Fibroblast of peridontal ligament (primary cell): ENCODE data around the gene KCNA5.

Experiments
- DNase-seq: peaks from one replicate; pipeline ENCODE4 v3.0.0-alpha.2; 2010; ENCODE audit errors: extremely low read depth

Gene KCNA5

GRCh38 chr12:5027046-5027821 is 16.4 kb upstream of the KCNA5 start:
- DNase-seq: no peak

GRCh38 chr12:5030066-5030465 is 13.6 kb upstream of the KCNA5 start:
- no peak for DNase-seq

- no peak for DNase-seq
These were observed 12.4 kb upstream of the KCNA5 start for GRCh38 chr12:5031242-5031641.

- no peak for DNase-seq
These were observed 11.7 kb upstream of the KCNA5 start for GRCh38 chr12:5031958-5032357.

- no peak for DNase-seq
These were observed 10.9 kb upstream of the KCNA5 start for GRCh38 chr12:5032821-5033220.

- DNase-seq: no peak
These were observed 9.8 kb upstream of the KCNA5 start for GRCh38 chr12:5033883-5034282.

GRCh38 chr12:5034603-5035002 is 9.1 kb upstream of the KCNA5 start:
- DNase-seq: no peak

DNA sequence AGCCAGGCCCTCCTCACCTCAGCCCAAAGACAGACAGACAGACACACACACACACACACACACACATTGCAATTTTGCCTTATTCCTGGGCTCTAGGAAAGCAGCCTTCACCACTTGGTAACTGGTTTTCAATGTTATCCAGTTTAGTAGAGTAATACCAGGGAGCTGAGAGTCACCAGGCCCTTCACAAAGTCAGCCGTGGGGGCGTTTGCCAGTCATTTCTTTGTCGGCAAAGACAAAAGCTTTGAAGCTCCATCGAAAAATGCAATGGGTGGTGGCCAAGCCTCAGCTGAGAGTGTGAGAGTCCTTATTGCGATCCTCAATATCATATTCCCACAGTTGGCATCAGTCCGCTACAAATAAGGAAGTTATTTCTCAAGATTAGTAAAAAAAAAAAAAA is 8.1 kb upstream of the KCNA5 start:
- DNase-seq: no peak

- no peak for DNase-seq
These were observed 7.6 kb upstream of the KCNA5 start for GRCh38 chr12:5036031-5036430.

- no peak for DNase-seq
These were observed 5.8 kb upstream of the KCNA5 start for GRCh38 chr12:5037795-5038357.

DNA sequence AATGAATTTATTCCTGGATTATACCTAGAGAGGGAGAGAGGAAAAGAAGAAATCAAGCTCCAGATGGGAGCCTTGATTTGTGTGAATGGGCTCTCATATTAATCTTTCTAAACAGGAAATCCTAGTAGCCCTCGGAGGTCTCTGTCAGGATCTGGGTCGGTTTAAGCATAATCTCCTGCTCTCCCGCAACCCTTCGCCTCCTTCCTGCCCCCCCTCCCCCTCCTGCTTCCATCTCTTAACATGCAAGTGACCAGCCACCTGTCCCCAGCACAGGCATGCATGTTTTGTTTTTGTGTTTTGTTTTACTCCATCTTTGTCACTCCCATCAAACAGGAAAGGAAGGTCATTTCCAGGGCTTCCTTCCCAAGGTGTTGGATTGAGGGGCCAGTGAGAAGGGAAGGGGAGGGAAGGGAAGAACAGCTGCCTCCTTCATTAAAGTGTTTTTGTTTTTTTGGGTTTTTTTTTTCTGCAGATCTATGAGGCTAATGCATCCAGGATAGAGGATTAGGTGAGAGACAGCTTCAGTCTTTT is 4.8 kb upstream of the KCNA5 start:
- DNase-seq: no peak

GRCh38 chr12:5039815-5040214 is 3.9 kb upstream of the KCNA5 start:
- DNase-seq: no peak

GRCh38 chr12:5040368-5040767 is 3.3 kb upstream of the KCNA5 start:
- DNase-seq: no peak

DNA sequence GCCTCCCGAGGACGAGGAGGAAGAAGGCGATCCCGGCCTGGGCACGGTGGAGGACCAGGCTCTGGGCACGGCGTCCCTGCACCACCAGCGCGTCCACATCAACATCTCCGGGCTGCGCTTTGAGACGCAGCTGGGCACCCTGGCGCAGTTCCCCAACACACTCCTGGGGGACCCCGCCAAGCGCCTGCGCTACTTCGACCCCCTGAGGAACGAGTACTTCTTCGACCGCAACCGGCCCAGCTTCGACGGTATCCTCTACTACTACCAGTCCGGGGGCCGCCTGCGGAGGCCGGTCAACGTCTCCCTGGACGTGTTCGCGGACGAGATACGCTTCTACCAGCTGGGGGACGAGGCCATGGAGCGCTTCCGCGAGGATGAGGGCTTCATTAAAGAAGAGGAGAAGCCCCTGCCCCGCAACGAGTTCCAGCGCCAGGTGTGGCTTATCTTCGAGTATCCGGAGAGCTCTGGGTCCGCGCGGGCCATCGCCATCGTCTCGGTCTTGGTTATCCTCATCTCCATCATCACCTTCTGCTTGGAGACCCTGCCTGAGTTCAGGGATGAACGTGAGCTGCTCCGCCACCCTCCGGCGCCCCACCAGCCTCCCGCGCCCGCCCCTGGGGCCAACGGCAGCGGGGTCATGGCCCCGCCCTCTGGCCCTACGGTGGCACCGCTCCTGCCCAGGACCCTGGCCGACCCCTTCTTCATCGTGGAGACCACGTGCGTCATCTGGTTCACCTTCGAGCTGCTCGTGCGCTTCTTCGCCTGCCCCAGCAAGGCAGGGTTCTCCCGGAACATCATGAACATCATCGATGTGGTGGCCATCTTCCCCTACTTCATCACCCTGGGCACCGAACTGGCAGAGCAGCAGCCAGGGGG is 979 bp downstream of the KCNA5 start:
- DNase-seq: no peak

DNA sequence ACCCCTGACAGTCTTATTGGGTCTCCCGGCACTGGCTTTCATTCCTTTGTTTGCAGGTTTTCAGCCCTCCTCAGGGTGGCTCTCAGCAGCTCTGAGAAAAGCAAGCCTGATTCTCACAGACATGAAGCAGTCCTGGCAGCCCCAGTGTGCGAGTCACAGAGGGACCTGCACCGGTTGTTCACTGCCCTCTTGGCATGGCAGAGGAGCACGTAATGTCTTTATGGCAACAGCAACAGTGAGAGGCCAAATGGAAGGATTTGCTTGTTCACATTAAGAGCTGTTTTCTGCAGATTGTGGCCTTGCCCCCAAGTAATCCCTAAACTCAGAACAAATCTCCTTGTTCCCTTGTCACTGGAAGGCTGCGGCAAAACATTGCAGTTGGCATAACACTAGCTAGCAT is 3.4 kb downstream of the KCNA5 start:
- no peak for DNase-seq

DNA sequence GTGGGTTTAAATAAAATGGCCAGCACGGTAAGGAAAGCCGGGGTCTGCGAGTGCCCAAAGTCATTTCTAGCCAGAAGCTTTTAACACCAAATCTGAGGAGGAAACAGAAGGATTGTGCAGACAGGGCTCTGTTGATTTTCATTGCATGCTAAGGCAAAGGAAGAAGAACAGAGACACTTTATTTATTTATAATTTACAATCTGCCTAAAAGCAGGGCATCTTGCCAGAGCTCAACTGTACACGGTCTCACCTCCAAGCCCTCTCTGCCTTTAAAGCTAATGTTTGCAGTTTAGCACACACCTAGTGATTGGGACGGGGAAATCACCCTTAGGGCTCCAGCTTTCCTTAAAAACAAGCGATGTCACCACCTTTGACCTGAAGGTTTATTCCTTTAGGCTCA is 4.0 kb downstream of the KCNA5 start:
- DNase-seq: no peak

DNA sequence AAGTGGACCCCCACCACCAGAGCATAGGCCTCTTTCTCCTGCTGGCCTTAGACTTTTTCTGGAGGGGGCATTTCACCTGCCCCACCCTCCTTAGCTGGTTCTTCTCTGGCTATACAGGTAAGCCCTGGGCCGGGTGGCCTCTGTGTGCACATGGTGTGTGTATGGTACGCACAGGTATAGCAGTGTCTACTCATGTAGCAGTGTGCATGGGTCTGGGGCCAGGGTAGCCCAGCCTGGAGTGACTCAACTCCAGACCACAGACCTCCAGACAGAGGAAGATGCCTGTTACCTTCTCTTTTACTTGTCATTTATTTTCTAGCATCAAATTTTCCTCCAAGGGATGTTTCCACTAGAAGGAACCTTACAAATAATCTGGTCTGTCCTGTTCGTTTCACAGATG is 6.9 kb downstream of the KCNA5 start:
- DNase-seq: no peak

GRCh38 chr12:5051334-5051733 is 7.7 kb downstream of the KCNA5 start:
- no peak for DNase-seq

DNA sequence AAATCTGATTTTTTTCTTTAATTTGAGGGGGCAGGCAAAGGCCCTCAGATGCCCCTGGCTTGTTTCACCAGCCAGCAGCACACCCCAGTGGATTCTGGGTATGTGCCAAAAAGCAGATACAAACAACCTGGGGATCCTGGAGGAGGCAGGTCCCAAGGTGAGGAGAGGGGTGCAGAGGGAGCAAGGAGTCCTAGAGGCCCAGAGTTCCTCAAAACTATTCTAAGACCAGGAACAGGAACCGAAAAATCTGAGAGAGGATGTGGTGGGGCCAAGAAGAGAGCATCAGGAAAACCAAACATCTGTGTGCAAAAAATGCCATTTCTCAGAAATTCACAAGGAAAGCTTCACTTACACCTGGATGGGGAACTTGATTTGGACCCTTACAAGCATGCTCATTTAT is 8.2 kb downstream of the KCNA5 start:
- no peak for DNase-seq

DNA sequence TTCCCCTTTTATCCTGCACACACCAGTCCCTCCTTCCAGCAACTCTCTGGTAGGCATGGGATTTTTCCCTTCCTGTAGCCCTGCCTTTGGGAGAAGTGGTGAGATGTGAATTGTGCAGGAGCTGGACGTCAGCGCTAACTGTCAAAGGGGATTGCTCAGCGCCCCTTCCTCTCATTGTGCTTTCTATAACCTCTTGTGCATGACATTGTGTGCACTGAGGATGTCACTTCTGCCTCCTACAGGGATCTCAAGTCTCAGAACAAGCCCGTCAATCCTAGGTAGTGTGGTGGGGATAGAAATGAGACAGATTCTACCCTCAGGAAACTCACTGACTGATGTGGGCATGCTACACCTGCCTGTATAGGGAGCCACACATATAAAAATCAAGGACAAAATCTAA is 8.7 kb downstream of the KCNA5 start:
- DNase-seq: no peak

DNA sequence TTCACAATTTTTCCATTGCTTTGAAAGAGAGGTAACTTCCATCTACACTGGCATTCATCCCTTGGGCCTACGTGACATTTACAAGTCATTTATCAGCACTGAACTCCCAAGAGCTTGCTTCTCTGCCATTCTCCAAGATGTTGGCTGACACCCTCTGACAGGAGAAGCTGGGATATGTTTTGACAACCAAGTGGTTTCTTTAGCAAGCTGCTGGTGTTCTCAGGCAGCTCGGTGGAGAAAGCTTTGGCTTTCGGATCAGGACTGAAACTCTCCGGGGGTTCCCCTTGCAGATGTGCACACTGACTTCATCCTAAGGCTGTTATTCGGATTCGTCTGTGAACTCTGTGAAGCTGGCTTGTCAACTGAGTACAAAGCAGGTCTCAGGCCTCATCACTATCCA is 15.7 kb downstream of the KCNA5 start:
- DNase-seq: no peak

DNA sequence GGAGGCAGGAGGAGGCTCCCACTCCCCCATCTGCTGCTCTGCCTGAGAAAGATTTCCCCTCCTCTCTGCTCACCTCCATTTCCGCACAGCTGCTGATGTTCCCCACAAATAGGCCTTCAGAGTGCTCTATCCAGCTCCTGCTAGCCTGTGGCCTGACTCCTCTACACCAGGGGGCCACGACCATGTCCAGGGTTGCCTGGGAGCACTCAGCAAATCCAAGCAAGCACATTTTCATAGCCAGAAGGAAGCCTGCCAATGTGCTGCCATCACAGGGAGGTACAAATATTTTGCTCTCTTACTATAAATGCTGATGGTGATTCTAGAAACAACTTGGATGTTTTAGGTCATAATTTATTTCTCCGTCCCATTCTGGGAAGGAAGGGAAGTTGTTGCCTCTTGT is 17.3 kb downstream of the KCNA5 start:
- no peak for DNase-seq

GRCh38 chr12:5063149-5063548 is 19.5 kb downstream of the KCNA5 start:
- no peak for DNase-seq
